Spleen (tissue), 7 donors: ENCODE measurements around the gene EXOC6B.

Experiments
- POLR2A ChIP-seq, 3 donors: fragments of 450-650 bp; IDR thresholded peaks; one replicate each; pipeline ENCODE4 v1.5.1; 2017; ENCODE audit warnings: antibody characterized with exemption in 3 of 3, mild to moderate bottlenecking in 1 of 3
- POLR2AphosphoS5 ChIP-seq, 3 donors: sonication (generic); formaldehyde crosslinking; IDR thresholded peaks; one replicate each; pipeline ENCODE4 v1.5.1; 2017; ENCODE audit warnings: antibody characterized with exemption in 3 of 3
- TF ChIP-seq, protein P1 (sequence below), 11 experiments: fragments of 200-600 bp in 7 of 11; fragments of 450-650 bp in 4 of 11; sonication (generic) in 4 of 11; IDR thresholded peaks in 8 of 11; conservative IDR thresholded peaks in 3 of 11; 1 replicate in 7 of 11; 2 replicates in 4 of 11; pipeline versions ENCODE4 v1.4.0 to v1.8.0; 2016 to 2021; ENCODE audit warnings: antibody characterized with exemption in 11 of 11, inconsistent platforms in 4 of 11, mild to moderate bottlenecking in 1 of 11
- donor health status: DM: no; HTN: no; CAD: no; lungs with moderate emphysema.
- donor health status: DM: no; HTN: no; CAD: no.
- donor health status: DM: no; HTN: no; CAD: no.

DNA sequence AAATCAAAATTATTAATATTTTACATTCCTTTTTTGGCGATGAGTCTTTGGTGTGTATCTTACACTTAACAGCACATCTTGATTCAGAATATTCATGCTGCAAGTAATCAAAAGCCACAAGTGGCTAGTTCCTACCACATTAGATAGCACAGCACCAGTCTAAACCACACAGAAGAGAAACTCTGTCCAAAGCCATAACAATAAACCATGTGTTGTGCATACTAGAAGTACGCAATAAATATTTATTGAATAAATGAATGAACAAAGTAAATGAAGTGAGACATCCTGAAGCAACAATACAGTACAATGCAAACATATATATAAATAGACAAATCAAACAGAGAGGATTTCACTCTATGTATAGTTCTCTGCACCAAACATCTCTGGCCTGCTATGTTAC is 287.3 kb downstream of the EXOC6B start:
- no peak for TF ChIP-seq POLR2A (IDR thresholded peaks at IDR 0.05)
- TF ChIP-seq, protein P1, sequence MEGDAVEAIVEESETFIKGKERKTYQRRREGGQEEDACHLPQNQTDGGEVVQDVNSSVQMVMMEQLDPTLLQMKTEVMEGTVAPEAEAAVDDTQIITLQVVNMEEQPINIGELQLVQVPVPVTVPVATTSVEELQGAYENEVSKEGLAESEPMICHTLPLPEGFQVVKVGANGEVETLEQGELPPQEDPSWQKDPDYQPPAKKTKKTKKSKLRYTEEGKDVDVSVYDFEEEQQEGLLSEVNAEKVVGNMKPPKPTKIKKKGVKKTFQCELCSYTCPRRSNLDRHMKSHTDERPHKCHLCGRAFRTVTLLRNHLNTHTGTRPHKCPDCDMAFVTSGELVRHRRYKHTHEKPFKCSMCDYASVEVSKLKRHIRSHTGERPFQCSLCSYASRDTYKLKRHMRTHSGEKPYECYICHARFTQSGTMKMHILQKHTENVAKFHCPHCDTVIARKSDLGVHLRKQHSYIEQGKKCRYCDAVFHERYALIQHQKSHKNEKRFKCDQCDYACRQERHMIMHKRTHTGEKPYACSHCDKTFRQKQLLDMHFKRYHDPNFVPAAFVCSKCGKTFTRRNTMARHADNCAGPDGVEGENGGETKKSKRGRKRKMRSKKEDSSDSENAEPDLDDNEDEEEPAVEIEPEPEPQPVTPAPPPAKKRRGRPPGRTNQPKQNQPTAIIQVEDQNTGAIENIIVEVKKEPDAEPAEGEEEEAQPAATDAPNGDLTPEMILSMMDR (IDR thresholded peaks at IDR 0.05 in 8 of 11, conservative IDR thresholded peaks at IDR 0.05 in 3 of 11): no peak
- TF ChIP-seq POLR2AphosphoS5 (IDR thresholded peaks at IDR 0.05): no peak
